HepG2 (cell line): Measurements from ENCODE around the gene TTBK2. TPM values are rescaled to one million over a fixed set of nuclear protein-coding genes. Genes with fewer than 3 reads are reported as not detected.

Experiments
- ESRRA ChIP-seq: sonication (generic); formaldehyde crosslinking; IDR thresholded peaks from 2 replicates; pipeline ENCODE4 v1.5.1; 2020; ENCODE audit warnings: mild to moderate bottlenecking, low read depth, missing genetic modification reagents
- FOXK1 ChIP-seq: sonication (generic); formaldehyde crosslinking; IDR thresholded peaks from 2 replicates; pipeline ENCODE4 v1.4.0; 2020; ENCODE audit warnings: low read depth, missing genetic modification reagents, borderline replicate concordance
- GTF2F1 ChIP-seq: fragments of 150-350 bp; IDR thresholded peaks from 2 replicates; pipeline ENCODE4 v1.6.1; 2014; ENCODE audit warnings: low read length
- KLF16 ChIP-seq, 2 experiments: sonication (generic) in 1 of 2; formaldehyde crosslinking in 1 of 2; IDR thresholded peaks; 2 replicates each; pipeline versions ENCODE4 v1.6.1 to v1.8.0; 2016 to 2023; ENCODE audit warnings: missing genetic modification reagents in 2 of 2, missing compliant biosample characterization in 1 of 2
- NFKB2 ChIP-seq: sonication (generic); formaldehyde crosslinking; IDR thresholded peaks from 2 replicates; pipeline ENCODE4 v1.4.0; 2020; ENCODE audit warnings: missing genetic modification reagents, borderline replicate concordance
- RFXANK ChIP-seq: IDR thresholded peaks from 2 replicates; pipeline ENCODE4 v1.6.1; 2016
- SMARCC2 ChIP-seq: fragments of 450-650 bp; IDR thresholded peaks from 2 replicates; pipeline ENCODE4 v1.6.1; 2017; ENCODE audit warnings: antibody characterized with exemption, mild to moderate bottlenecking
- SOX6 ChIP-seq, 2 experiments: fragments of 450-650 bp in 1 of 2; sonication (generic) in 1 of 2; formaldehyde crosslinking in 1 of 2; IDR thresholded peaks; 2 replicates each; pipeline versions ENCODE4 v1.4.0 to v1.6.1; 2017 to 2020; ENCODE audit warnings: antibody characterized with exemption in 1 of 2, mild to moderate bottlenecking in 1 of 2, missing genetic modification reagents in 1 of 2
- ZFAT ChIP-seq: sonication (generic); formaldehyde crosslinking; conservative IDR thresholded peaks from 2 replicates; pipeline ENCODE4 v1.8.1; 2023; ENCODE audit warnings: missing genetic modification reagents, inconsistent platforms
- ZNF124 ChIP-seq: sonication (generic); formaldehyde crosslinking; IDR thresholded peaks from 2 replicates; pipeline ENCODE4 v1.4.0; 2020; ENCODE audit warnings: missing genetic modification reagents
- ZNF235 ChIP-seq: sonication (generic); formaldehyde crosslinking; IDR thresholded peaks from 2 replicates; pipeline ENCODE4 v1.8.1; 2023; ENCODE audit warnings: mild to moderate bottlenecking, missing genetic modification reagents, borderline replicate concordance
- ZNF264 ChIP-seq: sonication (generic); formaldehyde crosslinking; IDR thresholded peaks from 2 replicates; pipeline ENCODE4 v1.4.0; 2020; ENCODE audit warnings: missing genetic modification reagents
- ZNF292 ChIP-seq: sonication (generic); formaldehyde crosslinking; IDR thresholded peaks from 2 replicates; pipeline ENCODE4 v1.8.1; 2022; ENCODE audit warnings: mild to moderate bottlenecking, low read depth, missing genetic modification reagents, borderline replicate concordance
- ZNF607 ChIP-seq: sonication (generic); formaldehyde crosslinking; IDR thresholded peaks from 2 replicates; pipeline ENCODE4 v1.5.1; 2020; ENCODE audit warnings: missing genetic modification reagents, mild to moderate bottlenecking, borderline replicate concordance
- ZNF737 ChIP-seq: sonication (generic); formaldehyde crosslinking; IDR thresholded peaks from 2 replicates; pipeline ENCODE4 v1.5.0; 2020; ENCODE audit warnings: missing genetic modification reagents, mild to moderate bottlenecking, borderline replicate concordance
- ZNF891 ChIP-seq: sonication (generic); formaldehyde crosslinking; IDR thresholded peaks from 2 replicates; pipeline ENCODE4 v1.5.0; 2020; ENCODE audit warnings: mild to moderate bottlenecking, missing genetic modification reagents
- polyA plus RNA-seq, 8 experiments: library from polyadenylated mRNA; depleted of rRNA in 3 of 8; stranded (reverse) in 7 of 8; unstranded in 1 of 8; fragments of >200 nt; fragmentation: Illumina TruSeq in 4 of 8; extraction: Trizol in 4 of 8; gene quantifications; 2 replicates each; pipeline versions ENCODE4 v1.2.1 to v1.2.3, GENCODE V29; 2011 to 2016; ENCODE audit warnings: low read depth in 4 of 8, missing spikeins in 1 of 8, mixed read lengths in 1 of 8; ENCODE audit not compliant: insufficient read depth in 1 of 8
- total RNA-seq, 5 experiments: library from RNA; depleted of rRNA; stranded (reverse); fragments of >200 nt; fragmentation: Illumina TruSeq; extraction: Trizol; gene quantifications; 2 replicates each; pipeline ENCODE4 v1.2.3, GENCODE V29; 2016; ENCODE audit warnings: low read depth in 1 of 5
- TF ChIP-seq, protein P1 (sequence below), 2 experiments: sonication (generic) in 1 of 2; formaldehyde crosslinking in 1 of 2; IDR thresholded peaks; 2 replicates each; pipeline versions ENCODE4 v1.4.0 to v1.6.1; 2016 to 2020; ENCODE audit warnings: borderline replicate concordance in 1 of 2, low read depth in 1 of 2, mild to moderate bottlenecking in 1 of 2, missing genetic modification reagents in 1 of 2

Gene TTBK2
- total and polyA plus RNA-seq, 2 of the 13 experiments (the other 11 are each of a cell fraction or from before 2014, with no cell fraction given): 5.1 to 7.4 TPM

- no peak; the same call in 1 of the 2 replicates for TF ChIP-seq ZNF891 (CRISPR knock-in tag)
- no peak for TF ChIP-seq RFXANK (CRISPR knock-in tag)
- TF ChIP-seq ZNF235: no peak
- TF ChIP-seq KLF16 (CRISPR knock-in tag; IDR thresholded peaks at IDR 0.05): peak in 1 of 2 experiments; percentile 25; a peak in 1 of 4 replicates
- TF ChIP-seq, protein P1, sequence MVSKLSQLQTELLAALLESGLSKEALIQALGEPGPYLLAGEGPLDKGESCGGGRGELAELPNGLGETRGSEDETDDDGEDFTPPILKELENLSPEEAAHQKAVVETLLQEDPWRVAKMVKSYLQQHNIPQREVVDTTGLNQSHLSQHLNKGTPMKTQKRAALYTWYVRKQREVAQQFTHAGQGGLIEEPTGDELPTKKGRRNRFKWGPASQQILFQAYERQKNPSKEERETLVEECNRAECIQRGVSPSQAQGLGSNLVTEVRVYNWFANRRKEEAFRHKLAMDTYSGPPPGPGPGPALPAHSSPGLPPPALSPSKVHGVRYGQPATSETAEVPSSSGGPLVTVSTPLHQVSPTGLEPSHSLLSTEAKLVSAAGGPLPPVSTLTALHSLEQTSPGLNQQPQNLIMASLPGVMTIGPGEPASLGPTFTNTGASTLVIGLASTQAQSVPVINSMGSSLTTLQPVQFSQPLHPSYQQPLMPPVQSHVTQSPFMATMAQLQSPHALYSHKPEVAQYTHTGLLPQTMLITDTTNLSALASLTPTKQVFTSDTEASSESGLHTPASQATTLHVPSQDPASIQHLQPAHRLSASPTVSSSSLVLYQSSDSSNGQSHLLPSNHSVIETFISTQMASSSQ (IDR thresholded peaks at IDR 0.05; ENCODE audit: low read depth): no peak; the same call in 1 of the 2 replicates
- TF ChIP-seq, protein P1 (CRISPR knock-in tag; IDR thresholded peaks at IDR 0.05; ENCODE audit: borderline replicate concordance): peak; percentile 20; the same call in 1 of the 2 replicates
- TF ChIP-seq ESRRA (CRISPR knock-in tag): no peak
- no peak for TF ChIP-seq SOX6 (IDR thresholded peaks at IDR 0.05)
- peak; percentile 37; the same call in 1 of the 2 replicates for TF ChIP-seq SOX6 (CRISPR knock-in tag; IDR thresholded peaks at IDR 0.05)
- TF ChIP-seq ZNF124 (CRISPR knock-in tag): 0 out of 2 replicates have a peak, but pooled peaks have one; percentile 19
- TF ChIP-seq FOXK1 (CRISPR knock-in tag): peak; percentile 79; the same call in 1 of the 2 replicates
- TF ChIP-seq ZNF607 (CRISPR knock-in tag): 0 out of 2 replicates have a peak, but pooled peaks have one; percentile 52
- TF ChIP-seq ZNF264 (CRISPR knock-in tag): no peak
- no peak for TF ChIP-seq ZNF737
- TF ChIP-seq ZFAT (CRISPR knock-in tag): no peak
- peak; percentile 47 for TF ChIP-seq NFKB2 (CRISPR knock-in tag)
- TF ChIP-seq GTF2F1: no peak
- no peak for TF ChIP-seq SMARCC2
- peak; percentile 58; the same call in 1 of the 2 replicates for TF ChIP-seq ZNF292 (CRISPR knock-in tag)
These were observed at the start of gene TTBK2 (continued) for GRCh38 chr15:42920519-42921341.
